ENCODE measurements around the gene FOXP1.

FOXP1 gene

GRCh38 chr3:71183549-71183948 is 400.0 kb downstream of the FOXP1 start:
- no peaks in the 10 kb centered on the region for H3K27me3 ChIP-seq (ENCODE audit: control insufficient read depth, low read length)
- H3K9me2 ChIP-seq (replicated peaks; ENCODE audit: control insufficient read depth, low read length) = no peaks in the 10 kb centered on the region

GRCh38 chr3:71180524-71180923 is 403.0 kb downstream of the FOXP1 start:
- no peaks in the 10 kb centered on the region for H3K9me3 ChIP-seq (ENCODE audit: control insufficient read depth, insufficient read depth, low read length)
- H3K4me1 ChIP-seq (ENCODE audit: control insufficient read depth, low read length) = peaks cover 19% of the 10 kb centered on the region
- no peaks in the 10 kb centered on the region for H3K36me3 ChIP-seq (ENCODE audit: control insufficient read depth, low read length)
- H3K4me2 ChIP-seq (ENCODE audit: low read length) = no peak overlapping the region
- TF ChIP-seq CTCF (IDR thresholded peaks at IDR 0.05; ENCODE audit: low read depth, low read length, poor library complexity, severe bottlenecking) = no peak
- no peak for TF ChIP-seq EZH2phosphoT487 (IDR thresholded peaks at IDR 0.05; ENCODE audit: borderline replicate concordance, low read length)
- no peaks in the 10 kb centered on the region for H3K79me2 ChIP-seq (ENCODE audit: control insufficient read depth, low read length)
- H3K27me3 ChIP-seq (ENCODE audit: control insufficient read depth, low read length) = no peaks in the 10 kb centered on the region
- H4K20me1 ChIP-seq (ENCODE audit: control insufficient read depth, insufficient read depth, low read depth, low read length) = no peaks in the 10 kb centered on the region
- no peaks in the 10 kb centered on the region for H3K9me2 ChIP-seq (replicated peaks; ENCODE audit: control insufficient read depth, low read length)
- no peaks in the 10 kb centered on the region for H3F3A ChIP-seq (ENCODE audit: control insufficient read depth, insufficient read depth)
- no peak overlapping the region for H3K4me3 ChIP-seq (ENCODE audit: low read length)
- no peak overlapping the region for H3K27ac ChIP-seq (ENCODE audit: low read depth, low read length)

More at GRCh38 chr3:71183549-71183948, 400.0 kb downstream of the FOXP1 start:
- H3K36me3 ChIP-seq (ENCODE audit: control insufficient read depth, low read length) = no peaks in the 10 kb centered on the region
- peaks cover 27% of the 10 kb centered on the region for H3K4me1 ChIP-seq (ENCODE audit: control insufficient read depth, low read length)
- peaks cover 4% of the 10 kb centered on the region; the same call in 1 of the 2 replicates for H3F3A ChIP-seq (ENCODE audit: control insufficient read depth, insufficient read depth)
- H3K79me2 ChIP-seq (ENCODE audit: control insufficient read depth, low read length) = no peaks in the 10 kb centered on the region
- H3K4me3 ChIP-seq (ENCODE audit: low read length) = peak overlapping the region; percentile 12; the same call in 1 of the 2 replicates
- H3K27ac ChIP-seq (ENCODE audit: low read depth, low read length) = no peak overlapping the region
- H4K20me1 ChIP-seq (ENCODE audit: control insufficient read depth, insufficient read depth, low read depth, low read length) = no peaks in the 10 kb centered on the region
- no peak for TF ChIP-seq CTCF (IDR thresholded peaks at IDR 0.05; ENCODE audit: low read depth, low read length, poor library complexity, severe bottlenecking)
- H3K4me2 ChIP-seq (ENCODE audit: low read length) = peak overlapping the region; percentile 45
- no peaks in the 10 kb centered on the region for H3K9me3 ChIP-seq (ENCODE audit: control insufficient read depth, insufficient read depth, low read length)

- TF ChIP-seq CTCF (IDR thresholded peaks at IDR 0.05; ENCODE audit: low read depth, low read length, poor library complexity, severe bottlenecking) (no peak), EZH2phosphoT487 (IDR thresholded peaks at IDR 0.05; ENCODE audit: borderline replicate concordance, low read length) (no peak)
- H3K9me3 ChIP-seq (ENCODE audit: control insufficient read depth, insufficient read depth, low read length) = no peaks in the 10 kb centered on the region
- no peaks in the 10 kb centered on the region for H3K27me3 ChIP-seq (ENCODE audit: control insufficient read depth, low read length)
- no peak overlapping the region for H3K4me2 ChIP-seq (ENCODE audit: low read length)
- no peaks in the 10 kb centered on the region for H3K79me2 ChIP-seq (ENCODE audit: control insufficient read depth, low read length)
- H3K36me3 ChIP-seq (ENCODE audit: control insufficient read depth, low read length) = no peaks in the 10 kb centered on the region
- H4K20me1 ChIP-seq (ENCODE audit: control insufficient read depth, insufficient read depth, low read depth, low read length) = no peaks in the 10 kb centered on the region
- H3K4me1 ChIP-seq (ENCODE audit: control insufficient read depth, low read length) = no peaks in the 10 kb centered on the region
- no peak overlapping the region for H3K4me3 ChIP-seq (ENCODE audit: low read length)
- no peaks in the 10 kb centered on the region for H3K9me2 ChIP-seq (replicated peaks; ENCODE audit: control insufficient read depth, low read length)
- no peaks in the 10 kb centered on the region for H3F3A ChIP-seq (ENCODE audit: control insufficient read depth, insufficient read depth)
- H3K27ac ChIP-seq (ENCODE audit: low read depth, low read length) = no peak overlapping the region
Measured at GRCh38 chr3:71177375-71177774, 406.2 kb downstream of the FOXP1 start.

GRCh38 chr3:71176366-71176765 is 407.2 kb downstream of the FOXP1 start:
- Histone ChIP-seq H3K4me1 (ENCODE audit: control insufficient read depth, low read length) (no peaks in the 10 kb centered on the region), H3K9me2 (replicated peaks; ENCODE audit: control insufficient read depth, low read length) (no peaks in the 10 kb centered on the region), H3K27ac (ENCODE audit: low read depth, low read length) (no peak overlapping the region), H4K20me1 (ENCODE audit: control insufficient read depth, insufficient read depth, low read depth, low read length) (no peaks in the 10 kb centered on the region), H3K79me2 (ENCODE audit: control insufficient read depth, low read length) (no peaks in the 10 kb centered on the region), H3K27me3 (ENCODE audit: control insufficient read depth, low read length) (no peaks in the 10 kb centered on the region), H3K4me2 (ENCODE audit: low read length) (no peak overlapping the region), H3K4me3 (ENCODE audit: low read length) (no peak overlapping the region), H3K9me3 (ENCODE audit: control insufficient read depth, insufficient read depth, low read length) (no peaks in the 10 kb centered on the region), H3F3A (ENCODE audit: control insufficient read depth, insufficient read depth) (no peaks in the 10 kb centered on the region), H3K36me3 (ENCODE audit: control insufficient read depth, low read length) (no peaks in the 10 kb centered on the region; the same call in 1 of the 2 replicates)
- no peak for TF ChIP-seq EZH2phosphoT487 (IDR thresholded peaks at IDR 0.05; ENCODE audit: borderline replicate concordance, low read length)
- TF ChIP-seq CTCF (IDR thresholded peaks at IDR 0.05; ENCODE audit: low read depth, low read length, poor library complexity, severe bottlenecking) = no peak
